ENCODE data around the gene IQGAP2. TPM values are rescaled to one million over a fixed set of nuclear protein-coding genes. Genes with fewer than 3 reads are reported as not detected.

IQGAP2 gene
- total RNA-seq, 1 experiment from 2014 or later = not detected

GRCh38 chr5:76371960-76372322 lies 31.1 kb upstream of the IQGAP2 start:
- ChIA-PET CTCF (no interaction called here), POLR2A (ENCODE audit: unreplicated experiment) (no interaction called here)
- TF ChIP-seq CTCF (conservative IDR thresholded peaks at IDR 0.05; ENCODE audit: low read depth, low read length) (no peak), EZH2phosphoT487 (IDR thresholded peaks at IDR 0.05; ENCODE audit: borderline replicate concordance, low read length) (no peak), EZH2 (IDR thresholded peaks at IDR 0.05; ENCODE audit: low read length, unreplicated experiment) (no peak)
- H3K9ac ChIP-seq (ENCODE audit: low read length) = peak overlapping the region; percentile 50; the same call in 1 of the 2 replicates
- H4K20me1 ChIP-seq (ENCODE audit: low read length) = no peaks in the 10 kb centered on the region
- DNase-seq (peak; percentile 76), ATAC-seq (peak; percentile 62)
- H3F3A ChIP-seq (ENCODE audit: low read length, unreplicated experiment) = peaks cover 3% of the 10 kb centered on the region
- peaks cover 23% of the 10 kb centered on the region for H3K4me1 ChIP-seq (ENCODE audit: insufficient read depth, low read length)
- peak overlapping the region; percentile 49; the same call in 1 of the 2 replicates for H3K4me3 ChIP-seq (ENCODE audit: low read length)
- no peaks in the 10 kb centered on the region for H3K36me3 ChIP-seq (ENCODE audit: low read depth, low read length)
- intact Hi-C loops (cut with micrococcal nuclease) = no loop called here
- H2AFZ ChIP-seq (ENCODE audit: low read length) = no peak overlapping the region
- peak overlapping the region; percentile 91 for H3K27ac ChIP-seq (ENCODE audit: low read length)
- peak overlapping the region; percentile 86 for H3K4me2 ChIP-seq (ENCODE audit: low read length)
- H3K9me2 ChIP-seq (replicated peaks; ENCODE audit: low read length) = no peaks in the 10 kb centered on the region
- no peaks in the 10 kb centered on the region for H3K9me3 ChIP-seq (ENCODE audit: low read length)
- H3K27me3 ChIP-seq (ENCODE audit: low read length) = no peaks in the 10 kb centered on the region
- H3K79me2 ChIP-seq (ENCODE audit: low read length) = no peaks in the 10 kb centered on the region
- no TSS peak for BruUV-seq (replicated peaks)

- H3K36me3 ChIP-seq (ENCODE audit: low read depth, low read length) = no peaks in the 10 kb centered on the region
- H3K9ac ChIP-seq (ENCODE audit: low read length) = peak overlapping the region; percentile 50; the same call in 1 of the 2 replicates
- CTCF ChIA-PET = no interaction called here
- DNase-seq = peak; percentile 90
- BruUV-seq (replicated peaks) = no TSS peak
- H3K9me3 ChIP-seq (ENCODE audit: low read length) = no peaks in the 10 kb centered on the region
- no peaks in the 10 kb centered on the region for H3K9me2 ChIP-seq (replicated peaks; ENCODE audit: low read length)
- H3K27me3 ChIP-seq (ENCODE audit: low read length) = no peaks in the 10 kb centered on the region
- TF ChIP-seq CTCF (conservative IDR thresholded peaks at IDR 0.05; ENCODE audit: low read depth, low read length) = no peak
- no peak for TF ChIP-seq EZH2phosphoT487 (IDR thresholded peaks at IDR 0.05; ENCODE audit: borderline replicate concordance, low read length)
- no peak for TF ChIP-seq EZH2 (IDR thresholded peaks at IDR 0.05; ENCODE audit: low read length, unreplicated experiment)
- H3K4me2 ChIP-seq (ENCODE audit: low read length) = peak overlapping the region; percentile 86
- peak overlapping the region; percentile 91 for H3K27ac ChIP-seq (ENCODE audit: low read length)
- intact Hi-C loops (cut with micrococcal nuclease) = no loop called here
- H2AFZ ChIP-seq (ENCODE audit: low read length) = no peak overlapping the region; the same call in 1 of the 2 replicates
- peaks cover 3% of the 10 kb centered on the region for H3F3A ChIP-seq (ENCODE audit: low read length, unreplicated experiment)
- POLR2A ChIA-PET (ENCODE audit: unreplicated experiment) = no interaction called here
- peak overlapping the region; percentile 49; the same call in 1 of the 2 replicates for H3K4me3 ChIP-seq (ENCODE audit: low read length)
- H3K79me2 ChIP-seq (ENCODE audit: low read length) = no peaks in the 10 kb centered on the region
- peak; percentile 94 for ATAC-seq
- H4K20me1 ChIP-seq (ENCODE audit: low read length) = no peaks in the 10 kb centered on the region
- H3K4me1 ChIP-seq (ENCODE audit: insufficient read depth, low read length) = peaks cover 23% of the 10 kb centered on the region
Measured at GRCh38 chr5:76372323-76373054, 30.6 kb upstream of the IQGAP2 start.

- no peaks in the 10 kb centered on the region for H3K27me3 ChIP-seq (ENCODE audit: low read length)
- peak; percentile 10 for DNase-seq
- TF ChIP-seq CTCF (conservative IDR thresholded peaks at IDR 0.05; ENCODE audit: low read depth, low read length) (no peak), EZH2 (IDR thresholded peaks at IDR 0.05; ENCODE audit: low read length, unreplicated experiment) (no peak), EZH2phosphoT487 (IDR thresholded peaks at IDR 0.05; ENCODE audit: borderline replicate concordance, low read length) (no peak)
- CTCF ChIA-PET = no interaction called here
- no peaks in the 10 kb centered on the region for H3K79me2 ChIP-seq (ENCODE audit: low read length)
- H3K4me1 ChIP-seq (ENCODE audit: insufficient read depth, low read length) = peaks cover 26% of the 10 kb centered on the region
- H3K36me3 ChIP-seq (ENCODE audit: low read depth, low read length) = no peaks in the 10 kb centered on the region
- no peak overlapping the region for H3K27ac ChIP-seq (ENCODE audit: low read length)
- H3K4me2 ChIP-seq (ENCODE audit: low read length) = no peak overlapping the region
- no peaks in the 10 kb centered on the region for H4K20me1 ChIP-seq (ENCODE audit: low read length)
- H3F3A ChIP-seq (ENCODE audit: low read length, unreplicated experiment) = peaks cover 3% of the 10 kb centered on the region
- H2AFZ ChIP-seq (ENCODE audit: low read length) = no peak overlapping the region
- POLR2A ChIA-PET (ENCODE audit: unreplicated experiment) = no interaction called here
- BruUV-seq (replicated peaks) = no TSS peak
- no peak overlapping the region for H3K9ac ChIP-seq (ENCODE audit: low read length)
- no peaks in the 10 kb centered on the region for H3K9me2 ChIP-seq (replicated peaks; ENCODE audit: low read length)
- intact Hi-C loops (cut with micrococcal nuclease) = no loop called here
- H3K4me3 ChIP-seq (ENCODE audit: low read length) = no peak overlapping the region
- no peak for ATAC-seq
- H3K9me3 ChIP-seq (ENCODE audit: low read length) = no peaks in the 10 kb centered on the region
Measured at GRCh38 chr5:76376148-76376865, 26.8 kb upstream of the IQGAP2 start.

All from PC-3 (cell line).